Stimulated activated CD8-positive, alpha-beta memory T cell treated with anti-CD3 and anti-CD28 coated beads, Interleukin-2, amount 100 ng/mL, for 1 hour (primary cell): ENCODE data around the gene ACOXL.

Experiments
- DNase-seq, 2 donors: peaks; one replicate each; pipeline ENCODE4 v3.0.0-alpha.2; 2020; ENCODE audit warnings: low read depth in 2 of 2

Gene ACOXL

DNA sequence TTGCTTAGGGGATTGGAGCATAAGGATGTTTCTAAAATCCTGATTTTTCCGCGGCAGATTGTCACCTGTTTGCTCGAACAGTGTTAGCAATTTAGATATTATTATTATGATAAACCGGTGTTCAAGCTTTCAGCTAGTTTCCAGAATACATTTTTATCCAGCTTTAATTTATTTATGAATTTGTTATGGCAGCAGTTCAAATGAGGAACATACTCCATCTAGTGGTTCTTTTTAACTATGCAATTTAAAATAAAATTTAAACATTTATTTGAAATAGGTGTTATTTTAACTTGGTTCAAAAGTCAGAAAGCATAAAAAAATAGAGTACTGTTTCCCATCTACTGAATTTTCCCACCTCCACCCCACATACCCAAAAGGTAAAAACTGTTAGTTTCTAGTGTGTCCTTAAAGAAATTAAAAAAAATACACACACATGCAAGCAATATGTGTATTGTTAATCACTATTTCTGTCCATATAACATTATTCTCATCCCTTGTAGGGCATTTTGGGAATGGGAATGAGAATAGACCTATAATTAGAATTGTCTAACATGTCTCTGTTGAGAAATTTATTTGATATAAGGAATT, 23.2 kb downstream of the ACOXL start:
- no peak for DNase-seq

DNA sequence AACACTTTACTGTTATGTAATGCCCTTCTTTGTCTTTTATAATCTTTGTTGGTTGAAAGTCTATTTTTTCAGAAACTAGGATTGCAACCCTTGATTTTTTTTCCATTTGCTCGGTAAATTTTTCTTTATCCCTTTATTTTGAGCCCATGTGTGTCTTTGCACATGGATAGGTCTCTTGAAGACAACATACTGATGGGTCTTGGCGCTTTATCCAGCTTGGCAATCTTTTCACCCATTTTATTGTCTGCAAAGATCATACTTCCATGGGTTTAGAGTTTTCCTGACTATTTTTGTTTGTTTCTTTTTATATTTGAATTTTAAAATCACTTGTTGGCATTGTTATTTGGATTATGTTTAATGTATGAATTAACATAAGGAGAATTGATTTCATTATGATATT, 27.0 kb downstream of the ACOXL start:
- no peak for DNase-seq

DNA sequence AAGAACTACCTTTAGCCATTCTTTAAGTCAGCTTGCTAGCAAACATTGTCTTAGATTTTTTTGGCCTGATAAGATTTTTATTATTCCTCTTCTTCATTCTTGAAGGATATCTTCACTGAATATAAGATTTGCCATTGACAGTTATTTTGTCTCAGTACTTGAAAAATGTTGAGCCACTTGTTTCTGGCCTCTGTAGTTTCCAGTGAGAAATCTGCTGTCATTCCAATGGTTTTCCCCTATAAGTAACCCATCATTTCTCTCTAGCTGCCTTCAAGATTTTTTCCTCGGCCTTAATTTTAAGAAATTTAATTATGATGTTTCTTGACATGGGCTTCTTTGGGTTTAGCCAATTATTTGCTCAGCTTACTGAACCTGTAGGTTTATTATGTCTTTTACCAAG, 32.6 kb downstream of the ACOXL start:
- no peak for DNase-seq

DNA sequence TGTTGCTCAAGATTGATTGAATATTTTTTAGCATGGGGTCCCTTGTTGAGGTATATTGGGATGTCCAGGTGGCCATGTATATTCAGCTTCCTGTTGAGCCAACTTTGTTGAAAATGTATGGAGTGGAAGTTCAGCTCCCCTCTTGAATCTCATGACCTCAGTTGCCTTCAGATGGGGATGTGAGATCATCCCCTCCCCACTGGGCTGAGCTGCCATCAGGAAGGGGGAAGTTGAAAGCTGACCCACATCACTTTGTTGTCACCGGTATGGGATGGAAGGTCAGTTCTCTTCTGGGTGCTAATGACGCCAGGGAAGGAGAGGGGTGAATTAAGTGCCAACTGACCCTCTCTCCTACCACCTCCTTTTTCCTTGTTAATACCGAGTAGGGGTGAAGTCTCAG, 33.9 kb downstream of the ACOXL start:
- no peak for DNase-seq

DNA sequence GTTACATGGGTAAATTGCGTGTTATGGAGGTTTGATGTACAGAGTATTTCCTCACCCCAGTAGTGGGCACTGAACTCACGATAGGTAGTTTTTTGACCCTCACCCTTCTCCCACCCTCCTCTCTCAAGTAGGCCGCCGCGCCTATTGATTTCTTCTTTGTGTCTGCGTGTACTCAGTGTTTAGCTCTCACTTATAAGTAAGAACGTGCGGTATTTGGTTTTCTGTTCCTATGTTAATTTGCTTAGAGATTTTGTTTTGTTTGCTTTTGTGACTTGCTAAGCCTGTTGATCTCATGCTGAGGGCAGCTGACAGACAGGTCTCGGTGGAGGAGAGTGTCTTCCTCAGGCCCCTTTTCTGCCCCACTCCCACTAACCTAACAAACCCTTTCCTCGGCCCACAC, 36.2 kb downstream of the ACOXL start:
- DNase-seq: no peak

DNA sequence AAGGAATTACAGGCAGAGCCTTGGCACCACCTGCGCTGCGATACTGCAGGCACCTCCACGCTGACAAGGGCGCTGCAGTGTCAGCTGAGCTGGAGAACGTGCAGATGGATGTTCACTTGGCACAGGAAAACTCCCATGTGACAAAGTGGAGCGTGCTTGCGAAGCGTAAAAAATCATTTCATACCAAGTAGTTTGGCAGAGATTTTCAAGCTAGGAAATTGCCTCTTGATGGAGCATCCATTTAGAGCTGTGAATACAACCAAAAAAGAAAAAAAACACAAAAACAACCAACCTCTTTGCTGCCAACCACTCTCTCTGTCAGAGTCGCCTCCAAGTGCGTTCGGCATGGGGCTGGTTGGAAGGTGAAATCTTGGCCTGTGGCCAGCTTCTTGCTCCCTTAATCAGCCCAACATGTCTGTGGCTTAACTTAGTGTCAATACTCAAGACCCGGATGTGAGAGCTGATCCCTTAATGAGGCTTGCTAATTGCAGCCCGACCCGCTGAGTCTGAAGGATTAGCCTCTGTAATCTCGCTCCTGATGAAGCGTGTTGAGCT, 38.1 kb downstream of the ACOXL start:
- no peak for DNase-seq

DNA sequence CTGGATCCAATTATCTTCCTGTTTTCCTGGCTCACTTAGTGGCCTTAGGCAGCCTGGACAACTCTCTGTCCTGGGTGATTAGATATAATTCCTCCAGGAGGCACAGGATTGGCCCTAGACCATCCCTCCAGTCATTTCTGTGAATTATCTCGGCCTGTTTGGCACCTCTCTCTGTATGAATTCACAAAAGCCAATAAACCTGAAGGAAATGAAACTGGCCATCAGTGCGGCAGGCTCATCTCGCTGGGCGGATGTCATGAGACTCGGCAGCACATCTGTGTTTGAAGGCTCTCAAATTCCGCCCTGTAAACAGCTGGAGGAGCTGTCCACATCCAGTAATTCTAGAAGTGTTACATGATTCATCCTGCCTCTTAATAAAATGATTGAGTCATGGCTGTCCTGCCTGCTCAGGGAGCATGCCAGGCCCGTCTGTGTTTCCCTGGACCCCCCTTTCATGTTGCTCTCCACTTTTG, 38.6 kb downstream of the ACOXL start:
- no peak for DNase-seq

DNA sequence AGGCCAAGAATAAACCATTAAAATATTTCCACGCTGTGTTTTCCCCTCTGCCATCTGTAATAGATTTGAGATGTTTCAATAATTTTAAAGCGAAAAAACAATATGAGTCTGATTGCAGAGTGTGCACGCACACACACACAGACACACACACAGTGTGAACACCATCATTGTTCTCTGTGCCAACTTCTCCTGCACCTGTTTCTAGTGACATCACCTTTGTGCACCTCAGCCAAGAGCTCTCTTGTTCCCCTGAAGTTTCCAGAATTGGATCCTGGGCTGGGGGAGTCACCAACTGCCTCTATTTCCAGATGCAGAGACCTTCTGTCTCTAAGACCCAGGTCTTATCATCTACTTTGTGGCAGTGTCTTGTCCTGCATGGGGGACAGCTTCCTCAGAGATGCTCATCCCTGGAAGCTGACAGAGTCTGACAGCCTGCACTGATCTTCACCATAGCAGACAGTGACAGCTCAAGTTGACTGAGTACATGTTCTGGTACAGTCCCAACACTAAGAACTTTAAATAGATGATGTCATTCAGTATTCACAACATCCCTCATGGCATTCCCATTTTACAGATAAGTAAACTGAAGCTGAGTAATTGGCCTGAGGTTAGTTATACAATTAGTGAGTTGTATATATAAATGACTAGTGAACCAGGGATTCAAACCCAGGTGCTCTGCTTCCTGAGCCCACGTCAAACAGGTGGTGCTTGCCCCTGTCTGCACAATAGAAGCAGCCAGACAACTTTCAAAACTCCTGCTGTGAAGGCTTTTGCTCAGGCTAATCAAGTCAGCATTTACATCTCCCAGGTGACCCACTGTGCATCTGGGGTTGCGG, 39.4 kb downstream of the ACOXL start:
- no peak for DNase-seq

DNA sequence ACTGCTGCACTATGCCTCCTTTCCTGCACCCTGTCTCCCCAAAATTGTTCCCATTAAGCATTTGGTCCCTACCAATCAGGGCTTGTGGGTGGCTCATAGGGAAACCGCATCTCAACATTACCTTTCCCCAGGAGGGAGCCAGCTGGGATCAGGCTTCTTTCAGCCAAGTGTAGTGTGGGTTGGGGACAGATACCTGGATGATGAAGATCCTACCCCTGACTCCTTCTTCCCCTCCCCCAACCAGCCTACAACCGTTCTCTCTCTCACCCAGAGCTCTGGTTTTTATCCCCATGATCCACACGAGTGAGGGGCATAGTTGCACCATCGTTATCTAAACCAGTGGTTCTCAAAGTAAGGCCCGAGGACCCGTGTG, 40.0 kb downstream of the ACOXL start:
- DNase-seq: no peak

DNA sequence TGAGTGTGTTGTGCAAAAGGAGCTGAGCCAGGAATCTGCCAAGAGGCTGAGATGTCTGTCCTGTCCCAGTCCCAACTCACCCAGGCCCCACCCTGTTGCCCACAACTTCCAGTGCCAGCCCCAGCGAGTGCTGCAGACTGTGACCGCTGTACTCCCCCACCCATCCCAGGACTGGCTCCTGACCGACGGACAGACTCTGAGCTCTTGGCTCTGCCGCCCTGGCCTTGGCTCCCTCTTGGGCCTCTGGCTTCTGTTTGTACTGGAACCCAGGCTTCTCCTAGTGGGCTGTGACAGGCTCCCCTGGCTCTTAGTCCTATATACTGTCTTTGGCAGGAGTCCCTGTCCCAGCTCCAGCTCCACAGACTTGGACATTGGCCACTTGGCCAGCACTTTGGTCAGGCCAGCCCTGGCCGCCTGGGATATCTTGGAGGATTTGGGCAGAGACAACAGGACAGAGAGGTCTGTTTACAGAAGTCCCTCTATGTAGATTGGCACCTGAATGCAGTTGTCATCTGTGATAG, 41.1 kb downstream of the ACOXL start:
- DNase-seq: no peak

DNA sequence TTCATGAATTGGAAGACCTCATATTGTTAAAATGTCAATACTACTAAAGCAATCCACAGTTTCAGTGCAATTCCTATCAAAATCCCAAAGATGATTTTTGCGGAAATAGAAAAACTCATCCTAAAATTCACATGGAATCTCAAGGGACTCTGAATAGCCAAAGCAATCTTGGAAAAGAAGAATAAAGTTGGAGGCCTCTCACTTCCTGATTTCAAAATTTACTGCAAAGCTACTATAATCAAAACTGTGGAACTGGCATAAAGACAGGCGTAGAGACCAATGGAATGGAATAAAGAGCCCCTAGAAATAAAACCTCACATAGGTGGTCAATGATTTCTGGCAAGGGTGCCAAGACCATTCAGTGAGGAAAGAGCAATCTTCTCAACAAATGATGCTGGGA, 42.3 kb downstream of the ACOXL start:
- no peak for DNase-seq

DNA sequence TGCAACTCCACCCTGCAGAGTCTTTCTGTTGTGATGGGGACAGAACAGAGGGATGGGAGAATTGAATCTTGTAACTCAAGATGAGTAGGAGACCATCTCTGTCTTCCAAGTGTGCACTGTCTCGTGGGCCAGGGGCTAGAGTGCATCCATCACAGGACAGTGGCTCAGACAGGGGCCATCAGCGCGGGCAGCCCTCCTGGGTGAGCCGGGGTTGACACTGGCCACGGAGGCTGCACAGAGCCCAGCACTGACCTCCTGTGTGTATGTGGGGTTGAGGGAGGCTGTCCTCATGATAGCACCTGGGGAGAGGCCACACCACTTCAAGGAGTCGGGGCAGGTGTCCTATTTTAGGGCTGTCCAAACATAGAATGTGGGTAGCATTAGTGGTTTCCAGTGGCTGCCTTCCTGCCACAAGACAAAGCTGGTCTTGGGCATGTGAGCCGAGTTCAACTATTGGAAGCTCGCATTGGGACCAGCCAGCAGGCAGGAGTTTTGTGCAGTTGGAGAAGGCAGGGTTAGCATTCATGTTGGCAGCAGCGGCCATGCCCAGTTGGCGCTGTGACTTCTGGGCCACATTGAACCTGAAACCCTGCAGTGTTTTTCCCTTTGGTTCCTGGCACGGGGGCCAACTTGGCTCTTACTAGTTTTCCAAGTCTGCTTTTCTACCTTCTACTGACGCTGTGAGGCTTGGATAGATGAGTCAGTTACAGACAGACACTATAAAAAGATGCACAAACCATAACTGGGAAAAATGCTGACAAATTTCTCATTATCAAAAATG, 45.3 kb downstream of the ACOXL start:
- DNase-seq: no peak

DNA sequence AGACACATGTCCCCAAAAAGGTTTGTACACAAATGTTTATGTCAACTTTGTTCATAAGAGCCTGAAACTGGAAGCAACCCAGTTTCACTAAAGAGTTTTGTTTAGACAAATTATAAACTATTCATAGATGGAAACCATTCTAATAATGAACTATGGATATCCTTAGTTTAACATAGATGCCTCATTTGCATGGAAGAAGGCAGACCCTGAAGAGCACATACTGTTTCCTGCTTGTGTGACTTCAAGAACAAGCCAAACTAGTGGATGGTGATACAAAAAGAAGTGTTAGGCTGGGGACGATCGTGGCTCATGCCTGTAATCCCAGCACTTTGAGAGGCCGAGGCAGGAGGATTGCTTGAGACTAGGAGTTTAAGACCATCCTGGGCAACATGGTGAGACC, 48.1 kb downstream of the ACOXL start:
- DNase-seq: no peak

DNA sequence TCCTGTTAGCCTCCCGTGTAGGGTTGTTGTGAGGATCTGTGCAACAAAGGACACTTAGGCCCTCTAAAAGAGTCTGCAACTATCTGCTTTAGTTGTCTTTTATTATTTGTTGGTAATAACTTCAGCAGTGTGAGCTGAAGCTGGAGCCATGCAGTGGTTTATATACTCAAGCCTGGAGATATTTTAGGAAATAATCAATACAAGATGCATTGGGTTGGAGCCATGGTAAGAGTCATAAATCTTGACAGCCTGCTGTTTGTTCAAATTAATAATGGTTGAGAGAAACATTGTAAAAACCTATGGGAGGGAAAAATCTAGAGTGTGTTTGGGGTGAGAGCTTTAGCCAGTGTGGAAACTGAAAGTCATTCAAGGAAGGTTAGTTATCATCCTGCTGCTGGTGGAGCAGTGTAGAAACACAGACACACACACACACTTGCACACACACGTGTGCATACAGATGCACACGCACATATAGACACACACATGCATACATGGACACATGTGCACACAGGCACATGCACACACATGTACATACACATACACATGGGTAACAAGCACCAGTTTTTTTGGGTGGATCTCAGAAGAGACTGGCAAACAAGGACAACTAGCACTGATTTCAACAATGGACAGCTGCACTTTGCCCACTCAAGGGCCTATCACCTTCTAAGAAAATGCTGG, 51.0 kb downstream of the ACOXL start:
- DNase-seq: no peak

DNA sequence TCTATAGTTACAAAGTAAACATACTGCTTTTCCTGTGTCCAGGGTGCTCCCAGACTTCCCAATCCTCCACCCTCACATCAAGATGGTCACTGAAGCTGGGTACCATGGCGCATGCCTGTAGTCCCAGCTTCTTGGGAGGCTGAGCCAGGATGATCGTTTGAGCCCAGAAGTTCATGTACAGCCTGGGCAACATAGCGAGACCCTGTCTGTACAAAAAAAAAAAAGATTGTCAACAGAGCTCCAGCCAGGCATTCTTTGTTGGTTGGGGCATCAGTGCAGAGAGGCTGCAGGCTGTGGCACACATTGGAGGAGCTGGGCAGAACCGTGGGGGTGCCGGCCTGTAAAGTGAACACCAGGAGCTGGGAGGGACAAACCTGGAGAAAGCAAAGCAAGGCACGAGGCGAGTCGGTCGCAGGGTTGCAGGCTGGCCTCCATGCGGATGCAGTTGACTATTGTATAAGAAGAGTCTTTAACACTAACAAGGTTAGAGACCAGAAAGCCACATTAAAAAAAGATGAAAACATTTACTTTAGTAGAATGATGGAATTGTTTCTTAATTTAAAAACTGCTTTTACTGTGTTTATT, 51.8 kb downstream of the ACOXL start:
- no peak for DNase-seq

DNA sequence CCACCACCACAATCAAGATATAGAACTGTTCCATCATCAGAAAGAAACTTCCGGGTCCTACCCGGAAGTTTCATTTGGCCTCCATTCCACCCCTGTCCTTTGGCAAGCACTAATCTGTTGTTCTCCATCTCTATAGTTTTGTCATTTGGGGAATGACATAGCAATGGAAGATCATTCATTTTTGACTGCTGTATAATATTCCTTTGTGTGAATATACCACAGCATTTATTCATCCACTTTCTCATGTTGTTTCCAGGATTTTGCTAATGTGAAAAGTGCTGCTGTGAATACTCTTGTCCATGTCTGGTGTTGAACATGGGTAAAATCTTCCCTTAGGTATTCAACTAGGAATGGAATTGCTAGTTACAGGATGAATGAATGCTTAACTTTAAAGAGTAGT, 53.1 kb downstream of the ACOXL start:
- DNase-seq: no peak

DNA sequence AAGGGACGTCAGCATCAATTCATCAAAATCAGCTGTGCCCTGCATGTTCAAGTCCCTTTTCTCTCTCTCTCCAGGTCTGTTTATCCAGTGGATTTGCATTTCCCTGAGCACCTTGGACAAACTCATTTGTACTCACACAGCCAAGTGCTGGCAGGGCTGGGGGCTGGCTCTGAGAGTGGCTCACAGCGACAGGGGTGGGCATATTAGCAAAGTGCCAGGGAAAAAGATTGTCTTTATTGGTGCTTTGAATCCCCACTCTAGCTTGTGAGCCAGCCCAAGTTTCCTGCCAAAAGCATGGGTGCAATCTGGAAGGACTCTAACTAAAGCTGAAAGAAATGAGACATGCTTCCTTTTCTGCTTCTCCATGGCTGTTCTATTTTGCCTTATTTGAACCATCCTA, 56.6 kb downstream of the ACOXL start:
- DNase-seq: no peak

DNA sequence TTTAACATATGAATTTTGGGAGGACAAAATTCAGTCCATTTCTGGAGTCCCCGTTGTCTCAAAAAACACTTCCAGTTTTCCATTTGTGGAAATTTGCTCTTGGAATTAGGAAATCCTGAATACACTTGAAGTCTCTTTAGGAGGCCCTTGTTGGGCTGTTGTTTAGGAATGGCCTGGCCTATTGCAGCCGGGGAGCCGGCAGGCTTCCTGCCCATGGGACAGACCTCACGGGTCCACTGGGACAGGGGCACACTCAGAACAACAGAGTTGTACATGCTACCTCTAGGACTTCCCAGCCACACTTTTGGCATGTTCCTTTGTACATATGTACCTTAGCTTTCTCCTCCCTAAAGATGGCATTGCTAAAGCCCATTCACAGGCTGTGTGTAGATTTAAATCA, 57.3 kb downstream of the ACOXL start:
- no peak for DNase-seq

DNA sequence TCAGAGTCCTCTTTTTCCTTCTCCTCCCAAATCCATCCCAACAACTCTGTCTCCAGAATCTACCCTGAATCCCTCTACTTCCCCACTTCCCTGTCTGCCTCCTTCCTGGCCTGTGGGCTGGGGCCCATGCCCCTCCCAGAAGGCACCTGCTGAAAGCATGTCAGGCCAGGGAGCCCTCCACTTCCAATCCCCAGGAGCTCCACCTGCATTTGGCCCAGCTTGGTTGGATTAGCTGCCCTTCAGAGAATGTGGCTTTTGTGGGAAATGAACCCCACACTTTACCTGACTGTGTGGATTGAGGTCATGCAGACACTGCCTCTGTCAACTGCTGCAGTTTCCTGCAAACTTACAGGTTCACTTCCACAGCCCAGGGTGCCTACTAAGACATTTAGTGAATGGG, 58.5 kb downstream of the ACOXL start:
- no peak for DNase-seq

DNA sequence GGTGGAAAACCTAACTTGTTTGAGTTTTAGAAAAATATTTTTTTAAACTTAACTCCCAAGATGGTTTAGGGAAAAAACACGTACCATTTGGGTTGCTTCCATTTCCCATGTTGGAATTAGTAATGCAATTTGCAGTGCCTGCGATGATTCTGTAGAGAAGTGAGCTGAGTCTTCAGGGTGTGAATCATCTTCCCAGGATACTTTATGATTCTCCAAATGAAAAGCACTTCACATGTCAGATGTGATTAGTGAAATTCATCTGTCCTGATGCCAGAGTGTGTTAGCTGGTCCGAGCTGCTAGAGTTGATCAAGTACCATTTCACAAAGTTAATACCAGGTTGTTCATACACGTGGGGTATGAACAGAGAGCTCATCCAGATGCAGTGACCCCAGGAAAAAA, 59.1 kb downstream of the ACOXL start:
- DNase-seq: no peak

DNA sequence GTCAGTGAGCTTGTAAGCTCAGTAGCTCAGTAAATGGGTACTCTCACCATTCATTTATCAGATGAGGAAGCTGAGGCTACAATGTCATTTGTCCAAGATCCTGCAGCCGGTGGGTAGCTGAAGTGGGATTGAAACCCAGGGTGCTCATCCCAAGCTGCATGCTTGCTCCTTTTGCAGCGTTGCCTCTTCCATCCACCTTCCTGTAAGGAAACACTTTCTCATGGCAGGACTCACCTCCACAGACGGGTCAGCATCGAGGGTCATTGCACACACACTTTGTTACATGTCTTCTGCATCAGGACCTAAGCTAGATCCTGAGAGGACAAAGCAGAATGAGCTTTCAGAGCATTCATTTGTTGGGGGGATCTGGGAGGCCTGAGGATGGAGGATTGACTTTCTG, 60.7 kb downstream of the ACOXL start:
- no peak for DNase-seq
